Tibial nerve (tissue), 4 donors: ENCODE measurements around the gene KLRF2.

ENCODE experiments used
- EP300 ChIP-seq, 2 donors: sonication (generic); formaldehyde crosslinking; IDR thresholded peaks; one replicate each; pipeline ENCODE4 v1.6.1; 2017; ENCODE audit warnings: antibody characterized with exemption in 2 of 2, mild to moderate bottlenecking in 1 of 2
- POLR2A ChIP-seq, 2 donors: fragments of 450-650 bp; IDR thresholded peaks; one replicate each; pipeline ENCODE4 v1.6.1; 2017; ENCODE audit warnings: antibody characterized with exemption in 2 of 2, mild to moderate bottlenecking in 2 of 2, moderate library complexity in 2 of 2
- TF ChIP-seq, protein P1 (sequence below), 5 experiments: fragments of 200-600 bp in 3 of 5; fragments of 450-650 bp in 2 of 5; sonication (generic) in 3 of 5; IDR thresholded peaks; one replicate each; pipeline ENCODE4 v1.5.1; 2016 to 2019; ENCODE audit warnings: antibody characterized with exemption in 5 of 5, mild to moderate bottlenecking in 3 of 5, moderate library complexity in 2 of 5

DNA sequence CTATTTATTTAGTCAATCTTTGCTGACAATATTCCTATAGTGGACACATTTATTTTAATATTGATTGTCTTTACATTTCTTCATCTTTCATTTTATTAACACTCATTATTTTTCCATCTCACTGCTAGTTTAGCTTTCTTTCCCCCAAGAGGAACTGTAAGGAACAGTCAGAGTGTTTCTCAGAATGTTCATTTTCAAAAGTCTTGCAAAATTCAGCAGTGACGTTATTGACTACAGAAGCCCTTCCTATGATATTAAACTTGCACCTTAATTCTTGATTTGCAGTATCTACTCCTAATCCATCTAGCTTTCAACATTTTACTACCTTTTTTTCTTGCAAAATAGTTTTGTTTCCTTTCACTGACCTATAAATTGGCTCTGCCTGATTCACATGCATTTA, 25.1 kb upstream of the KLRF2 start:
- TF ChIP-seq, protein P1, sequence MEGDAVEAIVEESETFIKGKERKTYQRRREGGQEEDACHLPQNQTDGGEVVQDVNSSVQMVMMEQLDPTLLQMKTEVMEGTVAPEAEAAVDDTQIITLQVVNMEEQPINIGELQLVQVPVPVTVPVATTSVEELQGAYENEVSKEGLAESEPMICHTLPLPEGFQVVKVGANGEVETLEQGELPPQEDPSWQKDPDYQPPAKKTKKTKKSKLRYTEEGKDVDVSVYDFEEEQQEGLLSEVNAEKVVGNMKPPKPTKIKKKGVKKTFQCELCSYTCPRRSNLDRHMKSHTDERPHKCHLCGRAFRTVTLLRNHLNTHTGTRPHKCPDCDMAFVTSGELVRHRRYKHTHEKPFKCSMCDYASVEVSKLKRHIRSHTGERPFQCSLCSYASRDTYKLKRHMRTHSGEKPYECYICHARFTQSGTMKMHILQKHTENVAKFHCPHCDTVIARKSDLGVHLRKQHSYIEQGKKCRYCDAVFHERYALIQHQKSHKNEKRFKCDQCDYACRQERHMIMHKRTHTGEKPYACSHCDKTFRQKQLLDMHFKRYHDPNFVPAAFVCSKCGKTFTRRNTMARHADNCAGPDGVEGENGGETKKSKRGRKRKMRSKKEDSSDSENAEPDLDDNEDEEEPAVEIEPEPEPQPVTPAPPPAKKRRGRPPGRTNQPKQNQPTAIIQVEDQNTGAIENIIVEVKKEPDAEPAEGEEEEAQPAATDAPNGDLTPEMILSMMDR (IDR thresholded peaks at IDR 0.05): no peak
- TF ChIP-seq POLR2A (IDR thresholded peaks at IDR 0.05) (no peak), EP300 (IDR thresholded peaks at IDR 0.05) (no peak)
